Measurements from ENCODE around the gene TMEM263. TPM values are rescaled to one million over a fixed set of nuclear protein-coding genes. Genes with fewer than 3 reads are reported as not detected.

Gene TMEM263
- total and polyA plus RNA-seq, 2 of the 8 experiments (the other 6 are each of a cell fraction or from before 2014, with no cell fraction given): 2.9 to 12.3 TPM

DNA sequence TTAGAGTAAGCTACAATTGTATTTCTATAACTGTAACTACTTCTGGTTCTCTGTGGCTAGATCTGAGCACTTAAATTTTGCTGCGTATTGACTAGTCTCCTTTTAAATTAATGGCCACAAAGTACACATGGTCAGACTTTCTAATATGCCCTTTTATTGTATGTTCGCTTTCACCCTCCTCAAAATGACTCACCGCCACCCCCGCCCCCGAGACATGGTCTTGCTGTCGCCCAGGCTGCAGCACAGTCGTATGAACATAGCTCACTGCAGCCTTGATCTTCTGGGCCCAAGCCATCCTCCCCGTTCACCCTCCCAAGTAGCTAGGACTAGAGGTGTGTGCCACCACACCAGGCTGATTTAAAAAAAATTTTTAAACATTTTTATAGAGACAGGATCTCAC lies 19.4 kb downstream of the TMEM263 start:
- TF ChIP-seq CHD1 (IDR thresholded peaks at IDR 0.05; ENCODE audit: low read depth, low read length) (no peak), YY1 (IDR thresholded peaks at IDR 0.05; ENCODE audit: low read depth, low read length) (no peak), SP1 (IDR thresholded peaks at IDR 0.05; ENCODE audit: low read depth, low read length) (no peak), BCL11A (IDR thresholded peaks at IDR 0.05; ENCODE audit: low read depth in 2 of 2, low read length in 2 of 2) (no peak), SUZ12 (IDR thresholded peaks at IDR 0.05; ENCODE audit: low read length) (no peak)
- Histone ChIP-seq H3K23ac (ENCODE audit: insufficient read length) (no peak overlapping the region), H3K4me1 (replicated peaks in 1 of 4; ENCODE audit: control insufficient read depth in 3 of 4, insufficient read depth in 4 of 4, low read length in 3 of 4) (no peaks in the 10 kb centered on the region), H3K27ac (ENCODE audit: low read depth, low read length) (no peak overlapping the region), H2BK120ac (replicated peaks; ENCODE audit: low read depth, low read length) (no peak overlapping the region), H3K14ac (ENCODE audit: insufficient read length) (no peak overlapping the region), H2AFZ (ENCODE audit: low read length) (no peak overlapping the region), H2BK20ac (ENCODE audit: low read length) (no peak overlapping the region), H3K27me3 (replicated peaks in 1 of 4; ENCODE audit: control insufficient read depth in 3 of 4, extremely low read depth in 1 of 4, insufficient read depth in 3 of 4, low read length in 3 of 4) (no peaks in the 10 kb centered on the region), H2AK5ac (ENCODE audit: low read depth, low read length) (no peak overlapping the region), H3K79me1 (ENCODE audit: low read depth, low read length) (no peaks in the 10 kb centered on the region), H3K36me3 (ENCODE audit: control insufficient read depth in 2 of 4, insufficient read depth in 4 of 4, low read length in 3 of 4) (peaks cover 0 to 7% (median 0%) of the 10 kb centered on the region in 4 experiments; a peak in 3 of 8 replicates), H2BK5ac (ENCODE audit: low read depth, low read length) (no peak overlapping the region), H3K9ac (replicated peaks in 1 of 4; ENCODE audit: extremely low read depth in 1 of 4, low read depth in 3 of 4, low read length in 3 of 4) (no peak overlapping the region), H2BK15ac (ENCODE audit: low read length) (no peak overlapping the region), H3K23me2 (ENCODE audit: low read depth, low read length) (no peaks in the 10 kb centered on the region), H4K91ac (replicated peaks; ENCODE audit: insufficient read length, low read length) (no peak overlapping the region), H4K5ac (ENCODE audit: insufficient read length, low read depth, low read length) (no peak overlapping the region), H3K4me2 (ENCODE audit: insufficient read depth in 1 of 2, low read depth in 2 of 2, low read length in 2 of 2) (no peak overlapping the region), H3K56ac (replicated peaks; ENCODE audit: insufficient read length, low read depth, low read length) (no peak overlapping the region), H3K4ac (replicated peaks; ENCODE audit: insufficient read length, low read depth, low read length) (no peak overlapping the region), H3K4me3 (ENCODE audit: extremely low read depth in 1 of 4, insufficient read depth in 2 of 4, low read depth in 3 of 4, low read length in 4 of 4) (no peak overlapping the region), H3K18ac (ENCODE audit: extremely low read depth, low read length) (no peak overlapping the region), H4K8ac (ENCODE audit: extremely low read depth, insufficient read depth, low read length) (no peak overlapping the region), H4K20me1 (replicated peaks in 1 of 2; ENCODE audit: control insufficient read depth in 1 of 2, insufficient read depth in 2 of 2, low read length in 2 of 2) (peaks cover 0 to 3% of the 10 kb centered on the region in 2 experiments), H2BK12ac (ENCODE audit: low read depth, low read length) (no peak overlapping the region), H3K79me2 (ENCODE audit: control insufficient read depth in 1 of 2, insufficient read depth in 2 of 2, low read length in 2 of 2) (no peaks in the 10 kb centered on the region), H3K9me3 (ENCODE audit: insufficient read depth in 2 of 2, low read depth in 1 of 2, low read length in 1 of 2) (no peaks in the 10 kb centered on the region)
- DNase-seq (ENCODE audit: low read depth in 1 of 2, low spot score in 2 of 2) (no peak), FAIRE-seq (no peak)
- POLR2A ChIA-PET (ENCODE audit: partially characterized antibody): no interaction called here
- CTCF ChIA-PET (ENCODE audit: partially characterized antibody): no interaction called here
- WGBS, 2 experiments (ENCODE audit: extremely low coverage in 1 of 2, insufficient coverage in 1 of 2, insufficient read length in 1 of 2, insufficient replicate concordance in 2 of 2, low coverage in 1 of 2, low lambda C conversion rate in 2 of 2, missing lambda C conversion rate in 1 of 2): 93% methylated on average over 8 of the region's 8 CpGs; no CpG with 5 or more reads in 1 of the 2 experiments

Data from H1 (cell line).